ENCODE measurements around the gene DPEP2NB. TPM values are rescaled to one million over a fixed set of nuclear protein-coding genes. Genes with fewer than 3 reads are reported as not detected.
A peak's percentile ranks its signal among the peaks of the same experiment; 100 is the strongest.

DPEP2NB gene
- total RNA-seq, 1 donor from 2014 or later, result not detected

- Mint-ChIP-seq H3K36me3 (no peaks in the 10 kb centered on the region), H3K4me3 (peak overlapping the region; percentile 10), H3K9me3 (no peaks in the 10 kb centered on the region), H3K27me3 (ENCODE audit: insufficient read depth, low read depth) (peaks cover 28% of the 10 kb centered on the region), H3K27ac (no peak overlapping the region), H3K4me1 (peaks cover 16% of the 10 kb centered on the region)
- Histone ChIP-seq H3K4me2 (no peak overlapping the region), H3K36me3 (no peaks in the 10 kb centered on the region), H3K27ac (no peak overlapping the region), H2AFZ (replicated peaks) (no peak overlapping the region), H3K9ac (no peak overlapping the region), H3K4me3 (no peak overlapping the region), H3K79me2 (ENCODE audit: low read depth) (no peaks in the 10 kb centered on the region), H4K20me1 (ENCODE audit: low read depth) (peaks cover 5% of the 10 kb centered on the region), H3K4me1 (peaks cover 9% of the 10 kb centered on the region), H3K9me3 (ENCODE audit: low read depth) (no peaks in the 10 kb centered on the region), H3K27me3 (peaks cover 20% of the 10 kb centered on the region), H3F3A (ENCODE audit: low read depth) (peaks cover 24% of the 10 kb centered on the region)
- no peak for DNase-seq (ENCODE audit: low spot score)
- no peak for TF ChIP-seq EZH2phosphoT487 (IDR thresholded peaks at IDR 0.05)
- no peak for TF ChIP-seq EZH2 (IDR thresholded peaks at IDR 0.05)
- no peak for TF ChIP-seq CTCF (IDR thresholded peaks at IDR 0.05)
These were observed 44.6 kb downstream of the DPEP2NB start for GRCh38 chr16:67971111-67971510.

- Histone ChIP-seq H3K27ac (no peak overlapping the region), H3K36me3 (no peaks in the 10 kb centered on the region), H3K9me3 (ENCODE audit: low read depth) (no peaks in the 10 kb centered on the region), H3K4me2 (peak overlapping the region; percentile 86), H2AFZ (replicated peaks) (peak overlapping the region; percentile 3), H3K4me1 (peaks cover 14% of the 10 kb centered on the region), H4K20me1 (ENCODE audit: low read depth) (peaks cover 5% of the 10 kb centered on the region), H3K27me3 (peaks cover 20% of the 10 kb centered on the region), H3K9ac (no peak overlapping the region), H3K4me3 (peak overlapping the region; percentile 55), H3K79me2 (ENCODE audit: low read depth) (no peaks in the 10 kb centered on the region), H3F3A (ENCODE audit: low read depth) (peaks cover 24% of the 10 kb centered on the region)
- H3K4me1 Mint-ChIP-seq, result peaks cover 18% of the 10 kb centered on the region
- no peaks in the 10 kb centered on the region for H3K9me3 Mint-ChIP-seq
- H3K4me3 Mint-ChIP-seq, result peak overlapping the region; percentile 81
- peaks cover 26% of the 10 kb centered on the region for H3K27me3 Mint-ChIP-seq (ENCODE audit: insufficient read depth, low read depth)
- no peaks in the 10 kb centered on the region for H3K36me3 Mint-ChIP-seq
- peak overlapping the region; percentile 3 for H3K27ac Mint-ChIP-seq
- no peak for TF ChIP-seq EZH2 (IDR thresholded peaks at IDR 0.05)
- TF ChIP-seq EZH2phosphoT487 (IDR thresholded peaks at IDR 0.05), result no peak
- no peak for TF ChIP-seq CTCF (IDR thresholded peaks at IDR 0.05)
- DNase-seq (ENCODE audit: low spot score), result peak; percentile 53
These were observed 46.3 kb downstream of the DPEP2NB start for GRCh38 chr16:67969254-67970039.

- Histone ChIP-seq H3K27me3 (peaks cover 20% of the 10 kb centered on the region), H3K79me2 (ENCODE audit: low read depth) (no peaks in the 10 kb centered on the region), H3K4me2 (peak within 1 kb of the TSS; percentile 86), H3K9ac (peak within 1 kb of the TSS; percentile 16), H3K4me3 (peak within 1 kb of the TSS; percentile 55), H3K36me3 (no peaks in the 10 kb centered on the region), H3K27ac (no peak within 1 kb of the TSS), H4K20me1 (ENCODE audit: low read depth) (peaks cover 5% of the 10 kb centered on the region), H3F3A (ENCODE audit: low read depth) (peaks cover 24% of the 10 kb centered on the region), H3K9me3 (ENCODE audit: low read depth) (no peaks in the 10 kb centered on the region), H2AFZ (replicated peaks) (peak within 1 kb of the TSS; percentile 67), H3K4me1 (peaks cover 14% of the 10 kb centered on the region)
- Mint-ChIP-seq H3K36me3 (no peaks in the 10 kb centered on the region), H3K27me3 (ENCODE audit: insufficient read depth, low read depth) (peaks cover 24% of the 10 kb centered on the region), H3K4me3 (peak within 1 kb of the TSS; percentile 89), H3K4me1 (peaks cover 18% of the 10 kb centered on the region), H3K9me3 (no peaks in the 10 kb centered on the region), H3K27ac (peak within 1 kb of the TSS; percentile 3)
- TF ChIP-seq CTCF (IDR thresholded peaks at IDR 0.05) (no peak), EZH2 (IDR thresholded peaks at IDR 0.05) (no peak), EZH2phosphoT487 (IDR thresholded peaks at IDR 0.05) (no peak)
- DNase-seq (ENCODE audit: low spot score), result peak; percentile 80
These were observed 47.1 kb downstream of the DPEP2NB start, which contains the start of gene SLC12A4 for GRCh38 chr16:67968400-67969253. SLC12A4 (minus strand) TSS chr16:67968637; CDS start chr16:67968553, 84 bp downstream.

Measured in neural progenitor cell (in vitro differentiated cells).